Bronchial epithelial cell (primary cell): ENCODE results near the gene ACSM3. TPM values are rescaled to one million over a fixed set of nuclear protein-coding genes. Genes with fewer than 3 reads are reported as not detected.

ENCODE experiments used
- DNase-seq: peaks from one replicate; pipeline ENCODE4 v3.0.0-alpha.2; 2010; ENCODE audit warnings: low read depth
- FAIRE-seq: peaks from 2 replicates; lab custom pipeline; 2011; peaks lifted over from hg19 to GRCh38; lab: Jason Lieb, UNC
- H3K27me3 ChIP-seq: 2 replicates; pipeline ENCODE4 v1.5.1; 2011; ENCODE audit warnings: low read length; ENCODE audit not compliant: control insufficient read depth, insufficient read depth
- H3K36me3 ChIP-seq: 2 replicates; pipeline ENCODE4 v1.5.1; 2011; ENCODE audit warnings: low read length; ENCODE audit not compliant: control insufficient read depth, insufficient read depth
- H3K4me3 ChIP-seq: 2 replicates; pipeline ENCODE4 v1.5.1; 2011; ENCODE audit warnings: mild to moderate bottlenecking, low read depth, low read length, control low read depth
- total RNA-seq: library from RNA; depleted of rRNA; stranded (reverse); fragments of >200 nt; gene quantifications from 2 replicates; pipeline ENCODE4 v1.2.1, GENCODE V29; 2014
- TF ChIP-seq, protein P1 (sequence below): IDR thresholded peaks from 2 replicates; pipeline ENCODE4 v1.5.1; 2011; ENCODE audit warnings: mild to moderate bottlenecking, moderate library complexity, low read length, control low read depth, inconsistent platforms; ENCODE audit not compliant: insufficient read depth, severe bottlenecking

The ACSM3 gene
- total RNA-seq, 1 donor from 2014 or later, result 1.8 TPM

DNA sequence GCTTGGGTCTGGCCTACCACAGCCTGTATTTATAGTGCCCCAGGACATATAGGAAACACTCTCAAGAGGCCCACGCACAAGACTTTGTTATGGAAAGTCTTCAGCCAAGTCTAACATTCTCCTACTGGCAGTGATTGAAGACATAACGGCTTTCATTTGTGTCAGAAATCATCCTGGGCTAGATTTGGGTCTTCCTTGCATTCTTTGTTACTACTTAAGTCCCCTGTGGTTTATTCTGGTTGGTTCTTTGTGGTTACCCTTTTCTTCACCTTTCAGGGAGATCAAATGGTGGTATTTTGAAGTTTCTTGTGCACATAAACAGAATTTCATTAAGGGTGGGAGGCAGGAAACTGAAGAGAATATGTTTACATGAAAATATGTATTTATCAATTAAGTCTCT, 80.2 kb downstream of the ACSM3 start:
- Histone ChIP-seq H3K36me3 (no peaks in the 10 kb centered on the region), H3K27me3 (no peaks in the 10 kb centered on the region), H3K4me3 (no peak overlapping the region)
- FAIRE-seq (no peak), DNase-seq (no peak)
- TF ChIP-seq, protein P1, sequence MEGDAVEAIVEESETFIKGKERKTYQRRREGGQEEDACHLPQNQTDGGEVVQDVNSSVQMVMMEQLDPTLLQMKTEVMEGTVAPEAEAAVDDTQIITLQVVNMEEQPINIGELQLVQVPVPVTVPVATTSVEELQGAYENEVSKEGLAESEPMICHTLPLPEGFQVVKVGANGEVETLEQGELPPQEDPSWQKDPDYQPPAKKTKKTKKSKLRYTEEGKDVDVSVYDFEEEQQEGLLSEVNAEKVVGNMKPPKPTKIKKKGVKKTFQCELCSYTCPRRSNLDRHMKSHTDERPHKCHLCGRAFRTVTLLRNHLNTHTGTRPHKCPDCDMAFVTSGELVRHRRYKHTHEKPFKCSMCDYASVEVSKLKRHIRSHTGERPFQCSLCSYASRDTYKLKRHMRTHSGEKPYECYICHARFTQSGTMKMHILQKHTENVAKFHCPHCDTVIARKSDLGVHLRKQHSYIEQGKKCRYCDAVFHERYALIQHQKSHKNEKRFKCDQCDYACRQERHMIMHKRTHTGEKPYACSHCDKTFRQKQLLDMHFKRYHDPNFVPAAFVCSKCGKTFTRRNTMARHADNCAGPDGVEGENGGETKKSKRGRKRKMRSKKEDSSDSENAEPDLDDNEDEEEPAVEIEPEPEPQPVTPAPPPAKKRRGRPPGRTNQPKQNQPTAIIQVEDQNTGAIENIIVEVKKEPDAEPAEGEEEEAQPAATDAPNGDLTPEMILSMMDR, result no peak

DNA sequence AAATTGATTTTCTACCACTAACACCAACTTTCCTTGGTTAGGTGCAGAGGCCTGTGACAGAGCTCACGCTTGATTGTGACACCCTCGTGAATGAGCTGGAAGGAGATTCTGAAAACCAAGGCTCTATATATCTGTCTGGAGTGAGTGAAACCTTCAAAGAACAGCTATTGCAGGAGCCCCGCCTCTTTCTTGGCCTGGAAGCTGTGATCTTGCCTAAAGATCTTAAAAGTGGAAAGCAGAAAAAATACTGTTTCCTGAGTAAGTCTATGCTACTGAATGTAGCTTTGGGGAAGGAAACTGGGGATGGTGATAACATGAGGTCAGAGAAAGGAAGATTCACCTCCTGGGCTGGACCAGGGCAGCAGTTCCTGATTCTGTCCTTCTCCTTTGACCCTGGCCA, 80.8 kb downstream of the ACSM3 start:
- no peak overlapping the region for H3K4me3 ChIP-seq
- FAIRE-seq, result no peak
- H3K36me3 ChIP-seq, result no peaks in the 10 kb centered on the region
- no peaks in the 10 kb centered on the region for H3K27me3 ChIP-seq
- no peak for DNase-seq
- TF ChIP-seq, protein P1, result no peak

DNA sequence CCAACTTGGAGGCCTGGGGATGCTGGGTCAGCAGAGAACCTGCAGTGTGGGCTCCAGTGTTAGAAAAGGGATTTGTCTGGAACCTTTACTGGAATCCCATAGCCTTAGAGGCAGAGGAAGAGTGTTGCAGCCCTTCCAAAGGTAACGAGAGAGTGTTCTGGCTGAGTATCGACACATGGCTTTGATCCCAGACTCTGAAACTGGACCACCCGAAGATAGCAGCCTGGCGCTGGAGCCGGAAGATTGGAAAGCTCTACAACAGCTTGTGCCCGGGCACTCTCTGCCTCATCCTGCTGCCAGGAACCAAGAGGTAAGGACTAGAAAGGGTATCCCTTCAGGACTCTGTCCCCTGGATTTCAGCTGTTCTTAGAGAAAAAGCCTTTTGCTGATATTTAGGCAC, 82.2 kb downstream of the ACSM3 start:
- FAIRE-seq (no peak), DNase-seq (no peak)
- TF ChIP-seq, protein P1, result no peak
- Histone ChIP-seq H3K4me3 (no peak overlapping the region), H3K36me3 (no peaks in the 10 kb centered on the region), H3K27me3 (no peaks in the 10 kb centered on the region)

DNA sequence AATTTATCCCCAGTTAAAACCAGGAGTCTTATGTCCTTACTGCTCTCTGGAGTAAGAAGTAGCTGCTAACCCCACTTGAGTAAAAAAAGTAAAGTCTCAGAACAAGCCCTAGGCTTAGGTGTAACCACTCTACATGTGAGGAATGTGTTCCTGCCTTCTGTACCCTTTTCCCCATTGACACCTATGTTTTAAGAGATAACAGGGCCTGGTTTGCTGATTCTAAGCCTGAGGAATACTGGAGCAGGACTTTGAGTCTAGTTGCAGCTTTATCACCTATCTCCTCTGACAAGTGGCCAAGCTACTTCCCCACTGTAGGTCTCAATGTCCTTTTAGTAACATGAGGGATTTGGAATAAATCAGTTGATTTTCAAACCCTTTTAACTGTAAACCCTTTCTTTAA, 82.7 kb downstream of the ACSM3 start:
- FAIRE-seq, result no peak
- no peaks in the 10 kb centered on the region for H3K36me3 ChIP-seq

More for the DNA sequence above, 82.7 kb downstream of the ACSM3 start:
- H3K4me3 ChIP-seq, result no peak overlapping the region
- no peaks in the 10 kb centered on the region for H3K27me3 ChIP-seq
- DNase-seq, result no peak
- TF ChIP-seq, protein P1, result no peak

Other genes starting within 250 kb of the ACSM3 start
- gene ACSM2B, start 187.6 kb upstream of the ACSM3 start, total RNA-seq, result not detected in 2 replicates
- gene ACSM1, start 66.3 kb upstream of the ACSM3 start, total RNA-seq, result under 0.01 and 0.26 TPM in 2 replicates
- 82.8 and 105 TPM in 2 replicates for gene THUMPD1, start 22.2 kb upstream of the ACSM3 start, total RNA-seq
- gene ERI2, start 42.5 kb downstream of the ACSM3 start, total RNA-seq, result 16.6 and 25.6 TPM in 2 replicates
- gene REXO5, start 42.5 kb downstream of the ACSM3 start, total RNA-seq, result 1.1 and 2.4 TPM in 2 replicates
- gene DCUN1D3, start 136.3 kb downstream of the ACSM3 start, total RNA-seq, result 14.0 and 17.8 TPM in 2 replicates
- 40.8 and 47.9 TPM in 2 replicates for gene LYRM1, start 136.8 kb downstream of the ACSM3 start, total RNA-seq